Measurements from ENCODE around the gene SERPINH1.
A peak's percentile ranks its signal among the peaks of the same experiment; 100 is the strongest.

Gene SERPINH1

DNA sequence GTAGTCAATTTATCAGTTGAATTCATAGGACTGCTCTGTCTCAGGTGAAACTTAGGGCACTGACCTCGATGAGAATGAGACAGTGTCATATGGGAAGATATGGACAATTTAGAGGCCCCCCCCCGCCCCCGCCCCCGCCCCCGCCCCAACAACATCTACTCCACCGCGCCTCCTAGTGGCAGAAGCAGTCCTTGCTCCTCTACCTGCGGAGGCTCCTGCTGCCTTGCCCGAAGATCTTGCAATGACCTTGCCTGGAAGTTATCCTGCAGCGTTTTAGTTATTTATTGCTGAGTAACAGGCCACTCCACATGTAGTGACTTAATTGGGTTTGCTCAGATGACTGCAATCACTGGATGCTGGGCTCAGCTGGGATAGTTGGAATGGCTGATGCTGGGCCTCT, 15.2 kb downstream of the SERPINH1 start:
- TF ChIP-seq NFIC (IDR thresholded peaks at IDR 0.05) (no peak), TEAD4 (IDR thresholded peaks at IDR 0.05) (no peak), RAD21 (IDR thresholded peaks at IDR 0.05; ENCODE audit: low read depth) (peak; percentile 17; the same call in 1 of the 2 replicates), CEBPB (IDR thresholded peaks at IDR 0.05) (no peak), EP300 (IDR thresholded peaks at IDR 0.05; ENCODE audit: borderline replicate concordance) (no peak)
- TF ChIP-seq, protein P1, sequence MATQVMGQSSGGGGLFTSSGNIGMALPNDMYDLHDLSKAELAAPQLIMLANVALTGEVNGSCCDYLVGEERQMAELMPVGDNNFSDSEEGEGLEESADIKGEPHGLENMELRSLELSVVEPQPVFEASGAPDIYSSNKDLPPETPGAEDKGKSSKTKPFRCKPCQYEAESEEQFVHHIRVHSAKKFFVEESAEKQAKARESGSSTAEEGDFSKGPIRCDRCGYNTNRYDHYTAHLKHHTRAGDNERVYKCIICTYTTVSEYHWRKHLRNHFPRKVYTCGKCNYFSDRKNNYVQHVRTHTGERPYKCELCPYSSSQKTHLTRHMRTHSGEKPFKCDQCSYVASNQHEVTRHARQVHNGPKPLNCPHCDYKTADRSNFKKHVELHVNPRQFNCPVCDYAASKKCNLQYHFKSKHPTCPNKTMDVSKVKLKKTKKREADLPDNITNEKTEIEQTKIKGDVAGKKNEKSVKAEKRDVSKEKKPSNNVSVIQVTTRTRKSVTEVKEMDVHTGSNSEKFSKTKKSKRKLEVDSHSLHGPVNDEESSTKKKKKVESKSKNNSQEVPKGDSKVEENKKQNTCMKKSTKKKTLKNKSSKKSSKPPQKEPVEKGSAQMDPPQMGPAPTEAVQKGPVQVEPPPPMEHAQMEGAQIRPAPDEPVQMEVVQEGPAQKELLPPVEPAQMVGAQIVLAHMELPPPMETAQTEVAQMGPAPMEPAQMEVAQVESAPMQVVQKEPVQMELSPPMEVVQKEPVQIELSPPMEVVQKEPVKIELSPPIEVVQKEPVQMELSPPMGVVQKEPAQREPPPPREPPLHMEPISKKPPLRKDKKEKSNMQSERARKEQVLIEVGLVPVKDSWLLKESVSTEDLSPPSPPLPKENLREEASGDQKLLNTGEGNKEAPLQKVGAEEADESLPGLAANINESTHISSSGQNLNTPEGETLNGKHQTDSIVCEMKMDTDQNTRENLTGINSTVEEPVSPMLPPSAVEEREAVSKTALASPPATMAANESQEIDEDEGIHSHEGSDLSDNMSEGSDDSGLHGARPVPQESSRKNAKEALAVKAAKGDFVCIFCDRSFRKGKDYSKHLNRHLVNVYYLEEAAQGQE (IDR thresholded peaks at IDR 0.05; ENCODE audit: low read depth): no peak

DNA sequence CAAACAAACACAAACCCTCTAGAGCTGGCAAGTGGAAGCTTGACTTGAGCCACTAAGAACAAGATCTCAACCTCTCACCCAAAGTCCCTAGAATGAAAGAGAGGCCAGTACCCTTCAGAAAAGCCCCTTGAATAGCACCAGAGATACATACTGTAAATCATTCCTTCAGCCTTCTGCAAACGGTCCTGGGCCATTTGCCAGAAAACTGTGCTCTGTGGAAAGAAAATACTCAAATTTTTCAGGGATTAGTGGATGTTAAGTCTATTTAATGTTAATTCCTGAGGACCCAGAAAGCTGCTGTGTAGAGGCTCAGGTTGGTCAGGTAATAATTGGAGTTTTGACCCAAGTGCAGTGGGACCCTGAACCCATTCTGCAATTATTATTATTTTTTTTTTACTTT, 16.9 kb downstream of the SERPINH1 start:
- TF ChIP-seq CREB1 (IDR thresholded peaks at IDR 0.05; ENCODE audit: low read depth) (no peak), CEBPB (IDR thresholded peaks at IDR 0.05) (no peak), EP300 (IDR thresholded peaks at IDR 0.05; ENCODE audit: borderline replicate concordance) (no peak), TEAD4 (IDR thresholded peaks at IDR 0.05) (no peak), EGR1 (IDR thresholded peaks at IDR 0.05) (no peak), RAD21 (IDR thresholded peaks at IDR 0.05; ENCODE audit: low read depth) (no peak), ZBTB7A (IDR thresholded peaks at IDR 0.05; ENCODE audit: low read depth) (no peak), TCF12 (IDR thresholded peaks at IDR 0.05; ENCODE audit: low read depth) (no peak), FOXM1 (IDR thresholded peaks at IDR 0.05; ENCODE audit: borderline replicate concordance, low read depth) (no peak), YY1 (IDR thresholded peaks at IDR 0.05; ENCODE audit: low read depth) (no peak), TAF1 (IDR thresholded peaks at IDR 0.05; ENCODE audit: low read depth) (no peak)
- TF ChIP-seq, protein P2, sequence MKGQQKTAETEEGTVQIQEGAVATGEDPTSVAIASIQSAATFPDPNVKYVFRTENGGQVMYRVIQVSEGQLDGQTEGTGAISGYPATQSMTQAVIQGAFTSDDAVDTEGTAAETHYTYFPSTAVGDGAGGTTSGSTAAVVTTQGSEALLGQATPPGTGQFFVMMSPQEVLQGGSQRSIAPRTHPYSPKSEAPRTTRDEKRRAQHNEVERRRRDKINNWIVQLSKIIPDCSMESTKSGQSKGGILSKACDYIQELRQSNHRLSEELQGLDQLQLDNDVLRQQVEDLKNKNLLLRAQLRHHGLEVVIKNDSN (IDR thresholded peaks at IDR 0.05): no peak
- TF ChIP-seq, protein P3, sequence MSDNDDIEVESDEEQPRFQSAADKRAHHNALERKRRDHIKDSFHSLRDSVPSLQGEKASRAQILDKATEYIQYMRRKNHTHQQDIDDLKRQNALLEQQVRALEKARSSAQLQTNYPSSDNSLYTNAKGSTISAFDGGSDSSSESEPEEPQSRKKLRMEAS (IDR thresholded peaks at IDR 0.05): no peak
- TF ChIP-seq, protein P1 (IDR thresholded peaks at IDR 0.05; ENCODE audit: low read depth): no peak

DNA sequence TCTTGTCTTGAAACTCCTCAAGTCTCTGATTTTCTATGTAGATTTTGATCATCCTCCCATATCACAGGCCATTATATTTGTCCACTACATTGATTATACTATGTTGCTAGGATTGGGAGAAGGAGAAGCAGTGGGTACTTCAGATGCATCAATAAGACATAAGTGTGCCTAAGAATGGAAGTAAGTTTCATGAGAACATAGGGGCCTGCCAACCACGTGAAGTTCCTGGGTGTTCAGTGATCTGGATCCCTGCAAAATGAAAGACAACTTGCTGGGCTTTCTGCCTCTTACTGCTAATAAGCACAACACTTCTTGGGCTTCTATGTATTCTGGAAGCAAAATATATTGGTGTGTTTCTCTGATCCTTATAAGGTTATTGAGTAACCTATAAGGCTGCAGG, 17.8 kb downstream of the SERPINH1 start:
- TF ChIP-seq NFIC (IDR thresholded peaks at IDR 0.05) (no peak), FOXM1 (IDR thresholded peaks at IDR 0.05; ENCODE audit: borderline replicate concordance, low read depth) (no peak), ZBTB7A (IDR thresholded peaks at IDR 0.05; ENCODE audit: low read depth) (no peak), CREB1 (IDR thresholded peaks at IDR 0.05; ENCODE audit: low read depth) (no peak), TAF1 (IDR thresholded peaks at IDR 0.05; ENCODE audit: low read depth) (no peak), RAD21 (IDR thresholded peaks at IDR 0.05; ENCODE audit: low read depth) (no peak), TEAD4 (IDR thresholded peaks at IDR 0.05) (no peak), EP300 (IDR thresholded peaks at IDR 0.05; ENCODE audit: borderline replicate concordance) (no peak), YY1 (IDR thresholded peaks at IDR 0.05; ENCODE audit: low read depth) (no peak)
- TF ChIP-seq, protein P3 (IDR thresholded peaks at IDR 0.05): no peak
- TF ChIP-seq, protein P1 (IDR thresholded peaks at IDR 0.05; ENCODE audit: low read depth): no peak

DNA sequence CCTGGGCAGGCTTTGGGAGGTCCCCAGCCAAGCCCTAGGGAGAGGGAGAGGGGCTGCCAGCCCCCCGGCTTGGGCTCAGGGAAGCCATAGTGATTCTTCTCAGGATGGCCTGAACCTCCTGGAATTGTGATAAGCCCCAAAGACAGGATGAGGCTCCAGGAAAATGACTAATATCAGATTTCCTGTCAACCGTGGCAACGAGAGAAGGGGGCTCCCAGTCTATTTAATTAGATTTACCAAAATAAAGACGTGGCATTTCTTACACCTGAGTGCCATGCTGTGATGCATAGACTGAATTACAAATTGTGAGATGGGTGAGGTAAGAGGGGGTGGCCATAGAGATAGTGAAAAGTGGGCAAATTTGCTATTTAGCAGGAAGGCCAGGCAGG, 20.4 kb downstream of the SERPINH1 start:
- TF ChIP-seq ZBTB7A (IDR thresholded peaks at IDR 0.05; ENCODE audit: low read depth) (no peak), CREB1 (IDR thresholded peaks at IDR 0.05; ENCODE audit: low read depth) (no peak), YY1 (IDR thresholded peaks at IDR 0.05; ENCODE audit: low read depth) (no peak), TEAD4 (IDR thresholded peaks at IDR 0.05) (no peak), RAD21 (IDR thresholded peaks at IDR 0.05; ENCODE audit: low read depth) (no peak), NFIC (IDR thresholded peaks at IDR 0.05) (no peak), TCF12 (IDR thresholded peaks at IDR 0.05; ENCODE audit: low read depth) (no peak), CEBPB (IDR thresholded peaks at IDR 0.05) (no peak), FOXM1 (IDR thresholded peaks at IDR 0.05; ENCODE audit: borderline replicate concordance, low read depth) (no peak)
- TF ChIP-seq, protein P3 (IDR thresholded peaks at IDR 0.05): no peak
- TF ChIP-seq, protein P2 (IDR thresholded peaks at IDR 0.05): no peak
- TF ChIP-seq, protein P1 (IDR thresholded peaks at IDR 0.05; ENCODE audit: low read depth): no peak
